IMR-90 (cell line): Measurements from ENCODE around the gene UFC1. TPM values are rescaled to one million over a fixed set of nuclear protein-coding genes. Genes with fewer than 3 reads are reported as not detected.

Experiments used
- ATAC-seq: fragments of 200-7000 bp; cut with Tn5 transposase; 2 replicates; pipeline ENCODE4 v1.9.1; 2020; ENCODE audit warnings: low read depth, mild to moderate bottlenecking, moderate library complexity
- BruUV-seq: library from RNA; stranded (reverse); fragments of 400-500 nt; replicated peaks from 2 replicates; lab custom pipeline; 2021; lab: Mats Ljungman, UMichigan
- CTCF ChIA-PET: fragments of 300-600 bp; formaldehyde crosslinking; extraction: SDS; loops from one replicate; lab custom pipeline; 2021; ENCODE audit warnings: antibody characterized with exemption; lab: Yijun Ruan, JAX
- POLR2A ChIA-PET: fragments of 300-600 bp; sonication (Branson Sonifier 250); formaldehyde crosslinking; loops from one replicate; lab custom pipeline; 2022; ENCODE audit warnings: antibody characterized with exemption; ENCODE audit not compliant: unreplicated experiment; lab: Charles Lee
- DNase-seq: peaks from one replicate; pipeline ENCODE4 v3.0.0; 2013
- H2AFZ ChIP-seq: replicated peaks from 2 replicates; pipeline ENCODE3; 2013; ENCODE audit warnings: low read length, mild to moderate bottlenecking; ENCODE audit not compliant: poor library complexity
- H2AK5ac ChIP-seq: 2 replicates; pipeline ENCODE4 v1.6.1; 2013; ENCODE audit warnings: low read depth, low read length, inconsistent platforms
- H2AK9ac ChIP-seq: replicated peaks from 2 replicates; pipeline ENCODE3; 2013; ENCODE audit warnings: mild to moderate bottlenecking, low read depth, low read length, moderate library complexity; ENCODE audit not compliant: poor library complexity
- H2BK120ac ChIP-seq: 2 replicates; pipeline ENCODE4 v1.6.1; 2013; ENCODE audit warnings: low read depth, low read length, inconsistent platforms
- H2BK15ac ChIP-seq: 3 replicates; pipeline ENCODE4 v1.6.1; 2013; ENCODE audit warnings: low read depth, low read length, inconsistent platforms
- H2BK20ac ChIP-seq: 2 replicates; pipeline ENCODE4 v1.6.1; 2013; ENCODE audit warnings: low read depth, mild to moderate bottlenecking, inconsistent platforms, low read length, moderate library complexity
- H2BK5ac ChIP-seq: 2 replicates; pipeline ENCODE4 v1.6.1; 2013; ENCODE audit warnings: mild to moderate bottlenecking, low read depth, low read length, inconsistent platforms; ENCODE audit not compliant: poor library complexity, severe bottlenecking
- H3K14ac ChIP-seq: replicated peaks from 2 replicates; pipeline ENCODE4 v1.6.1; 2013; ENCODE audit warnings: low read depth, low read length, inconsistent platforms
- H3K18ac ChIP-seq: 2 replicates; pipeline ENCODE4 v1.6.1; 2013; ENCODE audit warnings: low read depth, low read length, control low read depth
- H3K23ac ChIP-seq: 2 replicates; pipeline ENCODE4 v1.6.1; 2013; ENCODE audit warnings: low read depth, low read length, inconsistent platforms
- H3K27ac ChIP-seq: 2 replicates; pipeline ENCODE4 v1.5.1; 2013; ENCODE audit warnings: mild to moderate bottlenecking, control low read depth, low read length; ENCODE audit not compliant: insufficient read depth
- H3K27me3 ChIP-seq: 2 replicates; pipeline ENCODE4 v1.6.1; 2013; ENCODE audit warnings: low read length; ENCODE audit not compliant: control insufficient read depth, insufficient read depth
- H3K36me3 ChIP-seq: 2 replicates; pipeline ENCODE4 v1.6.1; 2013; ENCODE audit warnings: low read length, mixed read lengths; ENCODE audit not compliant: control insufficient read depth, insufficient read depth
- H3K4ac ChIP-seq: 2 replicates; pipeline ENCODE4 v1.6.1; 2013; ENCODE audit warnings: low read depth, low read length, inconsistent platforms
- H3K4me1 ChIP-seq: 2 replicates; pipeline ENCODE4 v1.6.1; 2013; ENCODE audit warnings: low read length, mixed read lengths; ENCODE audit not compliant: control insufficient read depth, insufficient read depth
- H3K4me2 ChIP-seq: 2 replicates; pipeline ENCODE4 v1.6.1; 2013; ENCODE audit warnings: low read depth, mild to moderate bottlenecking, control low read depth, low read length, moderate library complexity
- H3K4me3 ChIP-seq: 2 replicates; pipeline ENCODE4 v1.5.1; 2013; ENCODE audit warnings: low read depth, mild to moderate bottlenecking, control low read depth, low read length, moderate library complexity; ENCODE audit not compliant: insufficient read depth
- H3K56ac ChIP-seq: 2 replicates; pipeline ENCODE4 v1.6.1; 2013; ENCODE audit warnings: low read length, inconsistent platforms; ENCODE audit not compliant: insufficient read depth; ENCODE audit errors: extremely low read depth
- H3K79me1 ChIP-seq, 2 experiments: 2 replicates each; pipeline ENCODE4 v1.6.1; 2013; ENCODE audit warnings: low read length in 2 of 2, inconsistent platforms in 1 of 2, low read depth in 1 of 2
- H3K9ac ChIP-seq: 2 replicates; pipeline ENCODE4 v1.6.1; 2013; ENCODE audit warnings: low read depth, low read length, control low read depth
- H3K9me1 ChIP-seq: 2 replicates; pipeline ENCODE4 v1.6.1; 2013; ENCODE audit warnings: low read length, inconsistent platforms; ENCODE audit not compliant: insufficient read depth
- H3K9me3 ChIP-seq: 2 replicates; pipeline ENCODE4 v1.6.1; 2013; ENCODE audit warnings: low read length; ENCODE audit not compliant: control insufficient read depth, insufficient read depth
- H4K20me1 ChIP-seq: 2 replicates; pipeline ENCODE4 v1.6.1; 2013; ENCODE audit warnings: low read length, inconsistent platforms; ENCODE audit not compliant: insufficient read depth
- H4K5ac ChIP-seq: 2 replicates; pipeline ENCODE4 v1.6.1; 2013; ENCODE audit warnings: mild to moderate bottlenecking, low read depth, low read length, control low read depth
- H4K8ac ChIP-seq, 2 experiments: 2 replicates each; pipeline ENCODE4 v1.6.1; 2013; ENCODE audit warnings: low read depth in 2 of 2, low read length in 2 of 2, control low read depth in 1 of 2, inconsistent platforms in 1 of 2
- H4K91ac ChIP-seq: 2 replicates; pipeline ENCODE4 v1.6.1; 2013; ENCODE audit warnings: low read depth, low read length, inconsistent platforms; ENCODE audit not compliant: insufficient read depth
- CEBPB ChIP-seq: IDR thresholded peaks from 2 replicates; pipeline ENCODE4 v1.6.1; 2012; ENCODE audit warnings: low read depth, low read length, improper control_type of control experiment
- CTCF ChIP-seq: conservative IDR thresholded peaks from 2 replicates; pipeline ENCODE4 v1.5.1; 2012; ENCODE audit warnings: mild to moderate bottlenecking, low read depth, low read length, improper control_type of control experiment
- ELK1 ChIP-seq: fragments of 150-350 bp; IDR thresholded peaks from 2 replicates; pipeline ENCODE4 v1.6.1; 2016; ENCODE audit warnings: low read depth, mild to moderate bottlenecking, low read length, moderate library complexity, borderline replicate concordance
- FOS ChIP-seq: fragments of 150-350 bp; IDR thresholded peaks from 2 replicates; pipeline ENCODE4 v1.6.1; 2016; ENCODE audit warnings: low read depth, low read length
- MAFK ChIP-seq: IDR thresholded peaks from 2 replicates; pipeline ENCODE4 v1.6.1; 2012; ENCODE audit warnings: low read depth, low read length, improper control_type of control experiment
- MAZ ChIP-seq: IDR thresholded peaks from 2 replicates; pipeline ENCODE4 v1.6.1; 2012; ENCODE audit warnings: low read depth, mild to moderate bottlenecking, low read length, improper control_type of control experiment, moderate library complexity, borderline replicate concordance
- MXI1 ChIP-seq: IDR thresholded peaks from 2 replicates; pipeline ENCODE4 v1.6.1; 2012; ENCODE audit warnings: low read depth, mild to moderate bottlenecking, low read length, moderate library complexity, borderline replicate concordance
- POLR2A ChIP-seq: IDR thresholded peaks from 2 replicates; pipeline ENCODE4 v1.6.1; 2012; ENCODE audit warnings: mild to moderate bottlenecking, low read depth, low read length
- RAD21 ChIP-seq: IDR thresholded peaks from 2 replicates; pipeline ENCODE4 v1.6.1; 2012; ENCODE audit warnings: low read length, improper control_type of control experiment
- RCOR1 ChIP-seq: IDR thresholded peaks from 2 replicates; pipeline ENCODE4 v1.6.1; 2012; ENCODE audit warnings: mild to moderate bottlenecking, low read length, improper control_type of control experiment; ENCODE audit not compliant: insufficient replicate concordance
- USF2 ChIP-seq: fragments of 150-350 bp; IDR thresholded peaks from 2 replicates; pipeline ENCODE4 v1.6.1; 2017; ENCODE audit warnings: mild to moderate bottlenecking, antibody characterized with exemption, low read length, low read depth
- WGBS, 2 experiments: methylation state at CpG; one replicate each; pipeline versions ENCODE4 v1.1.5 to v1.1.7; 2013; ENCODE audit warnings: missing lambda C conversion rate in 2 of 2; ENCODE audit not compliant: insufficient read length in 1 of 2; ENCODE audit errors: extremely low coverage in 2 of 2; 5-methylcytosine and 5-hydroxymethylcytosine counted together
- dilution Hi-C: fragments of 300-500 bp; cut with HindIII; formaldehyde crosslinking; loops from one replicate; pipeline ENCODE4 v1.14.3; 2018; ENCODE audit warnings: low sequenced_read_pairs; ENCODE audit not compliant: unreplicated experiment
- in situ Hi-C: fragments of 300-500 bp; cut with MboI; formaldehyde crosslinking; loops from 3 replicates; pipeline ENCODE4 v1.14.3; 2019; ENCODE audit warnings: low sequenced_read_pairs, inconsistent platforms, mixed read lengths
- intact Hi-C: fragments of 100-400 bp; cut with micrococcal nuclease; formaldehyde crosslinking; loops from 2 replicates; pipeline ENCODE4 v1.10.0; 2022
- polyA plus RNA-seq, 3 experiments: library from polyadenylated mRNA; depleted of rRNA; stranded (reverse); fragments of >200 nt; gene quantifications; 2 replicates each; pipeline ENCODE4 v1.2.3, GENCODE V29; 2012; ENCODE audit warnings: low replicate concordance in 1 of 3
- total RNA-seq: library from RNA; depleted of rRNA; stranded (reverse); fragments of >200 nt; gene quantifications from 2 replicates; pipeline ENCODE4 v1.2.3, GENCODE V29; 2012

The UFC1 gene
- total and polyA plus RNA-seq, 2 of the 4 experiments (the other 2 are of a cell fraction), result 134 to 140 TPM

- TF ChIP-seq MAZ, result no peak
- no peak for TF ChIP-seq RCOR1
- no peak for TF ChIP-seq MAFK
These were observed 19.9 kb downstream of the UFC1 start (continued) for GRCh38 chr1:161173711-161174110.

- ATAC-seq, result no peak
These were observed 21.1 kb downstream of the UFC1 start for GRCh38 chr1:161174911-161175310.

More at GRCh38 chr1:161174911-161175310, 21.1 kb downstream of the UFC1 start:
- dilution Hi-C loops, result no loop called here
- in situ Hi-C loops, result no loop called here
- no peak overlapping the region for H3K56ac ChIP-seq
- intact Hi-C loops, result no loop called here
- no peak overlapping the region for H2AFZ ChIP-seq
- H4K5ac ChIP-seq, result no peak overlapping the region
- H2BK15ac ChIP-seq, result no peak overlapping the region
- H2BK120ac ChIP-seq, result no peak overlapping the region
- peaks cover 13% of the 10 kb centered on the region; the same call in 1 of the 2 replicates for H4K20me1 ChIP-seq
- H3K27me3 ChIP-seq, result no peaks in the 10 kb centered on the region
- H3K9me1 ChIP-seq, result peaks cover 11% of the 10 kb centered on the region
- no peak overlapping the region for H3K4me3 ChIP-seq
- H3K79me1 ChIP-seq, result peaks cover 14 to 43% of the 10 kb centered on the region in 2 experiments
- H3K23ac ChIP-seq, result no peak overlapping the region
- no peak overlapping the region for H3K14ac ChIP-seq
- TF ChIP-seq POLR2A (no peak), MAFK (no peak), USF2 (no peak), CTCF (no peak), CEBPB (no peak), ELK1 (no peak), FOS (no peak), RAD21 (no peak), MXI1 (no peak)
- no peak overlapping the region for H2AK5ac ChIP-seq
- ChIA-PET CTCF (no interaction called here), POLR2A (no interaction called here)
- H3K36me3 ChIP-seq, result peaks cover 40% of the 10 kb centered on the region
- no peak overlapping the region for H3K4me2 ChIP-seq
- no peak overlapping the region for H2BK20ac ChIP-seq
- H3K9ac ChIP-seq, result no peak overlapping the region
- no peak overlapping the region for H2AK9ac ChIP-seq
- H3K4ac ChIP-seq, result no peak overlapping the region
- H3K27ac ChIP-seq, result no peak overlapping the region
- no peak overlapping the region for H4K8ac ChIP-seq
- H3K18ac ChIP-seq, result no peak overlapping the region
- no peak overlapping the region for H4K91ac ChIP-seq
- peaks cover 17% of the 10 kb centered on the region for H3K4me1 ChIP-seq
- DNase-seq, result no peak
- H2BK5ac ChIP-seq, result no peak overlapping the region
- no peaks in the 10 kb centered on the region for H3K9me3 ChIP-seq
- BruUV-seq, result no TSS peak
- 100% methylated on average over 7 of the region's 11 CpGs; no CpG with 5 or more reads in 1 of the 2 experiments for WGBS, 2 experiments
